ENCODE measurements around the gene PRR13. TPM values are rescaled to one million over a fixed set of nuclear protein-coding genes. Genes with fewer than 3 reads are reported as not detected.

Gene PRR13
- total and polyA plus RNA-seq, 9 of the 15 experiments (the other 6 are each of a cell fraction or from before 2014, with no cell fraction given), result 117 to 835 (median 285) TPM

Other genes starting within 250 kb of the PRR13 start
Only the 7 nearest of the 15 such genes appear.
- not detected in 2 replicates for gene SP7, start 105.4 kb upstream of the PRR13 start, total RNA-seq (2014; rRNA removed)
- gene SP7, start 105.4 kb upstream of the PRR13 start, total RNA-seq (2014; rRNA removed; fragmentation: Illumina TruSeq; extraction: Trizol), result not detected in 2 replicates
- not detected in 2 replicates for gene SP7, start 105.4 kb upstream of the PRR13 start, total RNA-seq (2015; rRNA removed; fragmentation: Illumina TruSeq; extraction: Trizol)
- gene SP7, start 105.4 kb upstream of the PRR13 start, total RNA-seq (2021), result not detected in 2 replicates
- 0.03 and 0.04 TPM in 2 replicates for gene SP7, start 105.4 kb upstream of the PRR13 start, polyA plus RNA-seq (2011; rRNA removed)
- not detected in 2 replicates for gene SP7, start 105.4 kb upstream of the PRR13 start, polyA plus RNA-seq (2014; fragmentation: Illumina TruSeq; extraction: Trizol)
- not detected for gene SP7, start 105.4 kb upstream of the PRR13 start, polyA plus RNA-seq (2014; fragmentation: Nextera tagmentation; extraction: Ambion mirVana)
- gene SP7, start 105.4 kb upstream of the PRR13 start, polyA plus RNA-seq (2014; rRNA removed), result not detected in 2 replicates
- 31.5 and 32.2 TPM in 2 replicates for gene SP1, start 61.6 kb upstream of the PRR13 start, total RNA-seq (2014; rRNA removed)
- 44.0 and 47.9 TPM in 2 replicates for gene SP1, start 61.6 kb upstream of the PRR13 start, total RNA-seq (2014; rRNA removed; fragmentation: Illumina TruSeq; extraction: Trizol)
- 48.9 and 51.7 TPM in 2 replicates for gene SP1, start 61.6 kb upstream of the PRR13 start, total RNA-seq (2015; rRNA removed; fragmentation: Illumina TruSeq; extraction: Trizol)
- 62.2 and 65.5 TPM in 2 replicates for gene SP1, start 61.6 kb upstream of the PRR13 start, total RNA-seq (2021)
- 41.6 and 64.9 TPM in 2 replicates for gene SP1, start 61.6 kb upstream of the PRR13 start, polyA plus RNA-seq (2011; rRNA removed)
- gene SP1, start 61.6 kb upstream of the PRR13 start, polyA plus RNA-seq (2014; fragmentation: Illumina TruSeq; extraction: Trizol), result 38.7 and 47.4 TPM in 2 replicates
- gene SP1, start 61.6 kb upstream of the PRR13 start, polyA plus RNA-seq (2014; fragmentation: Nextera tagmentation; extraction: Ambion mirVana), result 10 to 100 TPM in 1 of 2 experiments, 1 to 10 TPM in 1; 8.0 to 12.3 TPM
- 25.5 and 28.2 TPM in 2 replicates for gene SP1, start 61.6 kb upstream of the PRR13 start, polyA plus RNA-seq (2014; rRNA removed)
- gene AMHR2, start 17.9 kb upstream of the PRR13 start, total RNA-seq (2014; rRNA removed), result 10.3 and 20.9 TPM in 2 replicates
- gene AMHR2, start 17.9 kb upstream of the PRR13 start, total RNA-seq (2014; rRNA removed; fragmentation: Illumina TruSeq; extraction: Trizol), result 6.0 and 8.9 TPM in 2 replicates
- 49.7 and 51.2 TPM in 2 replicates for gene AMHR2, start 17.9 kb upstream of the PRR13 start, total RNA-seq (2015; rRNA removed; fragmentation: Illumina TruSeq; extraction: Trizol)
- 13.5 and 15.0 TPM in 2 replicates for gene AMHR2, start 17.9 kb upstream of the PRR13 start, total RNA-seq (2021)
- 12.9 and 19.8 TPM in 2 replicates for gene AMHR2, start 17.9 kb upstream of the PRR13 start, polyA plus RNA-seq (2011; rRNA removed)
- 26.5 and 28.0 TPM in 2 replicates for gene AMHR2, start 17.9 kb upstream of the PRR13 start, polyA plus RNA-seq (2014; fragmentation: Illumina TruSeq; extraction: Trizol)
- 10 to 100 TPM; 19.8 to 21.0 TPM for gene AMHR2, start 17.9 kb upstream of the PRR13 start, polyA plus RNA-seq (2014; fragmentation: Nextera tagmentation; extraction: Ambion mirVana)
- 19.3 and 22.7 TPM in 2 replicates for gene AMHR2, start 17.9 kb upstream of the PRR13 start, polyA plus RNA-seq (2014; rRNA removed)
- gene PCBP2, start 10.4 kb downstream of the PRR13 start, total RNA-seq (2014; rRNA removed), result 130 and 137 TPM in 2 replicates
- gene PCBP2, start 10.4 kb downstream of the PRR13 start, total RNA-seq (2014; rRNA removed; fragmentation: Illumina TruSeq; extraction: Trizol), result 190 and 191 TPM in 2 replicates
- gene PCBP2, start 10.4 kb downstream of the PRR13 start, total RNA-seq (2015; rRNA removed; fragmentation: Illumina TruSeq; extraction: Trizol), result 181 and 194 TPM in 2 replicates
- 748 and 810 TPM in 2 replicates for gene PCBP2, start 10.4 kb downstream of the PRR13 start, total RNA-seq (2021)
- gene PCBP2, start 10.4 kb downstream of the PRR13 start, polyA plus RNA-seq (2011; rRNA removed), result 340 and 350 TPM in 2 replicates
- 802 and 831 TPM in 2 replicates for gene PCBP2, start 10.4 kb downstream of the PRR13 start, polyA plus RNA-seq (2014; fragmentation: Illumina TruSeq; extraction: Trizol)
- 100 to 1,000 TPM; 254 to 328 TPM for gene PCBP2, start 10.4 kb downstream of the PRR13 start, polyA plus RNA-seq (2014; fragmentation: Nextera tagmentation; extraction: Ambion mirVana)
- 356 and 362 TPM in 2 replicates for gene PCBP2, start 10.4 kb downstream of the PRR13 start, polyA plus RNA-seq (2014; rRNA removed)
- gene MAP3K12, start 57.7 kb downstream of the PRR13 start, total RNA-seq (2014; rRNA removed), result 1.1 and 1.3 TPM in 2 replicates
- 0.93 and 1.1 TPM in 2 replicates for gene MAP3K12, start 57.7 kb downstream of the PRR13 start, total RNA-seq (2014; rRNA removed; fragmentation: Illumina TruSeq; extraction: Trizol)
- gene MAP3K12, start 57.7 kb downstream of the PRR13 start, total RNA-seq (2015; rRNA removed; fragmentation: Illumina TruSeq; extraction: Trizol), result 1.6 and 1.9 TPM in 2 replicates
- gene MAP3K12, start 57.7 kb downstream of the PRR13 start, total RNA-seq (2021), result 2.1 and 2.6 TPM in 2 replicates
- gene MAP3K12, start 57.7 kb downstream of the PRR13 start, polyA plus RNA-seq (2011; rRNA removed), result 1.7 and 2.2 TPM in 2 replicates
- gene MAP3K12, start 57.7 kb downstream of the PRR13 start, polyA plus RNA-seq (2014; fragmentation: Illumina TruSeq; extraction: Trizol), result 1.3 and 1.8 TPM in 2 replicates
- gene MAP3K12, start 57.7 kb downstream of the PRR13 start, polyA plus RNA-seq (2014; fragmentation: Nextera tagmentation; extraction: Ambion mirVana), result under 1 TPM; 0.10 to 0.46 TPM
- gene MAP3K12, start 57.7 kb downstream of the PRR13 start, polyA plus RNA-seq (2014; rRNA removed), result 1.1 and 2.4 TPM in 2 replicates
- 63.1 and 75.7 TPM in 2 replicates for gene TARBP2, start 59.5 kb downstream of the PRR13 start, total RNA-seq (2014; rRNA removed)
- 21.0 and 25.2 TPM in 2 replicates for gene TARBP2, start 59.5 kb downstream of the PRR13 start, total RNA-seq (2014; rRNA removed; fragmentation: Illumina TruSeq; extraction: Trizol)
- gene TARBP2, start 59.5 kb downstream of the PRR13 start, total RNA-seq (2015; rRNA removed; fragmentation: Illumina TruSeq; extraction: Trizol), result 54.6 and 56.5 TPM in 2 replicates
- 55.4 and 59.2 TPM in 2 replicates for gene TARBP2, start 59.5 kb downstream of the PRR13 start, total RNA-seq (2021)
- 40.4 and 55.0 TPM in 2 replicates for gene TARBP2, start 59.5 kb downstream of the PRR13 start, polyA plus RNA-seq (2011; rRNA removed)
- gene TARBP2, start 59.5 kb downstream of the PRR13 start, polyA plus RNA-seq (2014; fragmentation: Illumina TruSeq; extraction: Trizol), result 44.6 and 51.6 TPM in 2 replicates
- 10 to 100 TPM in 1 of 2 experiments, 1 to 10 TPM in 1; 5.6 to 16.6 TPM for gene TARBP2, start 59.5 kb downstream of the PRR13 start, polyA plus RNA-seq (2014; fragmentation: Nextera tagmentation; extraction: Ambion mirVana)
- 68.7 and 69.0 TPM in 2 replicates for gene TARBP2, start 59.5 kb downstream of the PRR13 start, polyA plus RNA-seq (2014; rRNA removed)
- gene NPFF, start 65.8 kb downstream of the PRR13 start, total RNA-seq (2014; rRNA removed), result not detected in 2 replicates
- not detected in 2 replicates for gene NPFF, start 65.8 kb downstream of the PRR13 start, total RNA-seq (2014; rRNA removed; fragmentation: Illumina TruSeq; extraction: Trizol)
- not detected in 2 replicates for gene NPFF, start 65.8 kb downstream of the PRR13 start, total RNA-seq (2015; rRNA removed; fragmentation: Illumina TruSeq; extraction: Trizol)
- not detected in 2 replicates for gene NPFF, start 65.8 kb downstream of the PRR13 start, total RNA-seq (2021)
- gene NPFF, start 65.8 kb downstream of the PRR13 start, polyA plus RNA-seq (2011; rRNA removed), result not detected in 2 replicates
- gene NPFF, start 65.8 kb downstream of the PRR13 start, polyA plus RNA-seq (2014; fragmentation: Illumina TruSeq; extraction: Trizol), result 0.55 TPM in 1 of 2 replicates, not detected in the other
- gene NPFF, start 65.8 kb downstream of the PRR13 start, polyA plus RNA-seq (2014; fragmentation: Nextera tagmentation; extraction: Ambion mirVana), result under 1 TPM in 1 of 2 experiments, not detected in 1; 0.15 TPM
- 1.2 TPM in 1 of 2 replicates, not detected in the other for gene NPFF, start 65.8 kb downstream of the PRR13 start, polyA plus RNA-seq (2014; rRNA removed)

Measured in K562 (cell line).